ENCODE data around the gene ZSCAN5B.

DNA sequence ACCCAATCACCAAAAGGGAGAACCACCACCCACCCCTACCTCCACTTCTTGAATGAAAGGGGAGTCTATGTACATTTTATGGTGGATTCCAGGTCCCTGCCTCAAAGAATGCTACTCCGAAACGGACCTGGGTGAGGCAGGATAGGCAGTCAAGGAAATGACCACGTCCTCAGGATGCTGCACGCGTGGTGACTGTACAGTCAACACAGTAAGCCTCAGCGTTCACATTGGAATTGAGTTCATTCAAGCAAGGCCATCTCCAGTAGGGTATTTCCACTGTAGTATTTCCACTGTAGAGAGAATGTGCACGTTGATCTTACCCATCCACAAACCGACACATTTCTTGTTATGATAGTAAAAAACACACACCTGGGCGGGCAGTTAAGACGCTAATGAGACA is 21.4 kb upstream of the ZSCAN5B start:
- TF ChIP-seq, protein P1, sequence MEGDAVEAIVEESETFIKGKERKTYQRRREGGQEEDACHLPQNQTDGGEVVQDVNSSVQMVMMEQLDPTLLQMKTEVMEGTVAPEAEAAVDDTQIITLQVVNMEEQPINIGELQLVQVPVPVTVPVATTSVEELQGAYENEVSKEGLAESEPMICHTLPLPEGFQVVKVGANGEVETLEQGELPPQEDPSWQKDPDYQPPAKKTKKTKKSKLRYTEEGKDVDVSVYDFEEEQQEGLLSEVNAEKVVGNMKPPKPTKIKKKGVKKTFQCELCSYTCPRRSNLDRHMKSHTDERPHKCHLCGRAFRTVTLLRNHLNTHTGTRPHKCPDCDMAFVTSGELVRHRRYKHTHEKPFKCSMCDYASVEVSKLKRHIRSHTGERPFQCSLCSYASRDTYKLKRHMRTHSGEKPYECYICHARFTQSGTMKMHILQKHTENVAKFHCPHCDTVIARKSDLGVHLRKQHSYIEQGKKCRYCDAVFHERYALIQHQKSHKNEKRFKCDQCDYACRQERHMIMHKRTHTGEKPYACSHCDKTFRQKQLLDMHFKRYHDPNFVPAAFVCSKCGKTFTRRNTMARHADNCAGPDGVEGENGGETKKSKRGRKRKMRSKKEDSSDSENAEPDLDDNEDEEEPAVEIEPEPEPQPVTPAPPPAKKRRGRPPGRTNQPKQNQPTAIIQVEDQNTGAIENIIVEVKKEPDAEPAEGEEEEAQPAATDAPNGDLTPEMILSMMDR (IDR thresholded peaks at IDR 0.05), result no peak
- no peak for TF ChIP-seq POLR2A (IDR thresholded peaks at IDR 0.05)

Measured in right lobe of liver (tissue), 4 donors.